ENCODE results near the gene ZFYVE28.

Gene ZFYVE28

GRCh38 chr4:2451821-2452785 lies 33.7 kb upstream of the ZFYVE28 start:
- TF ChIP-seq, protein P1, sequence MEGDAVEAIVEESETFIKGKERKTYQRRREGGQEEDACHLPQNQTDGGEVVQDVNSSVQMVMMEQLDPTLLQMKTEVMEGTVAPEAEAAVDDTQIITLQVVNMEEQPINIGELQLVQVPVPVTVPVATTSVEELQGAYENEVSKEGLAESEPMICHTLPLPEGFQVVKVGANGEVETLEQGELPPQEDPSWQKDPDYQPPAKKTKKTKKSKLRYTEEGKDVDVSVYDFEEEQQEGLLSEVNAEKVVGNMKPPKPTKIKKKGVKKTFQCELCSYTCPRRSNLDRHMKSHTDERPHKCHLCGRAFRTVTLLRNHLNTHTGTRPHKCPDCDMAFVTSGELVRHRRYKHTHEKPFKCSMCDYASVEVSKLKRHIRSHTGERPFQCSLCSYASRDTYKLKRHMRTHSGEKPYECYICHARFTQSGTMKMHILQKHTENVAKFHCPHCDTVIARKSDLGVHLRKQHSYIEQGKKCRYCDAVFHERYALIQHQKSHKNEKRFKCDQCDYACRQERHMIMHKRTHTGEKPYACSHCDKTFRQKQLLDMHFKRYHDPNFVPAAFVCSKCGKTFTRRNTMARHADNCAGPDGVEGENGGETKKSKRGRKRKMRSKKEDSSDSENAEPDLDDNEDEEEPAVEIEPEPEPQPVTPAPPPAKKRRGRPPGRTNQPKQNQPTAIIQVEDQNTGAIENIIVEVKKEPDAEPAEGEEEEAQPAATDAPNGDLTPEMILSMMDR (IDR thresholded peaks at IDR 0.05) = no peak
- no peaks in the 10 kb centered on the region for H3K27me3 ChIP-seq
- H3K36me3 ChIP-seq = no peaks in the 10 kb centered on the region
- H3K9me3 ChIP-seq = no peaks in the 10 kb centered on the region
- H3K27ac ChIP-seq = no peak overlapping the region
- no peak overlapping the region for H3K4me3 ChIP-seq (ENCODE audit: low read depth in 1 of 2, low read length in 1 of 2)
- H3K4me1 ChIP-seq (ENCODE audit: control insufficient read depth in 1 of 2, insufficient read depth in 1 of 2, low read depth in 1 of 2, low read length in 1 of 2) = no peaks in the 10 kb centered on the region

DNA sequence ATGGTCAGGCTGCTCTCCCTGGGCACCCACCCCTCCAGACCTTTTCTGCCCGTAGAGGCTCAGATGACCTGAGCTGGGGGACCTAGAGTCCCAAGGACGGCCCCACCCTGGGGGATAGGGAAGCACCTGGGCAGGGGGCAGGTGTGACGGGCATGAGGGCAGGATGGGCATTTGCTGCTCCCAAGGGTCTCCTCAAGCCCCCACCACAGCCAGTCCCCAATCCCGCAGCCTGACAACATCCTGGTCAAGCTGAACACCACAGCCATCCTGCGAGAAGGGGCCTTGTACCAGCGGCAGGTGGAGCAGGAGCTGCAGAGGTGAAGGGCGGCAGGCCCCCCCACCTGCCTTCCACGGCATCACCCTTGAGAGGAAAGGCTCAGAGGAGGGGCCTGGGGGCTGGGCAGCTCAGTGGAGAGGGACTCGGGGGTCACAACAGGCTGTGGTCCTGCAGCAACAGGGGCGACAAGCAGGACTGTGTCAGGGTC lies 32.6 kb upstream of the ZFYVE28 start:
- H3K4me1 ChIP-seq (ENCODE audit: control insufficient read depth in 1 of 2, insufficient read depth in 1 of 2, low read depth in 1 of 2, low read length in 1 of 2) = no peaks in the 10 kb centered on the region
- no peaks in the 10 kb centered on the region for H3K36me3 ChIP-seq
- no peaks in the 10 kb centered on the region for H3K27me3 ChIP-seq
- H3K27ac ChIP-seq = no peak overlapping the region
- TF ChIP-seq, protein P1 (IDR thresholded peaks at IDR 0.05) = no peak
- no peak overlapping the region for H3K4me3 ChIP-seq (ENCODE audit: low read depth in 1 of 2, low read length in 1 of 2)
- H3K9me3 ChIP-seq = no peaks in the 10 kb centered on the region

GRCh38 chr4:2450394-2451035 lies 32.1 kb upstream of the ZFYVE28 start:
- TF ChIP-seq, protein P1 (IDR thresholded peaks at IDR 0.05) = no peak

GRCh38 chr4:2449511-2450392 lies 31.3 kb upstream of the ZFYVE28 start:
- Histone ChIP-seq H3K36me3 (no peaks in the 10 kb centered on the region), H3K4me1 (ENCODE audit: control insufficient read depth in 1 of 2, insufficient read depth in 1 of 2, low read depth in 1 of 2, low read length in 1 of 2) (no peaks in the 10 kb centered on the region), H3K9me3 (no peaks in the 10 kb centered on the region), H3K4me3 (ENCODE audit: low read depth in 1 of 2, low read length in 1 of 2) (no peak overlapping the region), H3K27ac (no peak overlapping the region), H3K27me3 (no peaks in the 10 kb centered on the region)
- TF ChIP-seq, protein P1 (IDR thresholded peaks at IDR 0.05) = no peak

More at GRCh38 chr4:2450394-2451035, 32.1 kb upstream of the ZFYVE28 start:
- Histone ChIP-seq H3K4me1 (ENCODE audit: control insufficient read depth in 1 of 2, insufficient read depth in 1 of 2, low read depth in 1 of 2, low read length in 1 of 2) (no peaks in the 10 kb centered on the region), H3K27ac (no peak overlapping the region), H3K27me3 (no peaks in the 10 kb centered on the region), H3K36me3 (no peaks in the 10 kb centered on the region), H3K9me3 (no peaks in the 10 kb centered on the region), H3K4me3 (ENCODE audit: low read depth in 1 of 2, low read length in 1 of 2) (no peak overlapping the region)

DNA sequence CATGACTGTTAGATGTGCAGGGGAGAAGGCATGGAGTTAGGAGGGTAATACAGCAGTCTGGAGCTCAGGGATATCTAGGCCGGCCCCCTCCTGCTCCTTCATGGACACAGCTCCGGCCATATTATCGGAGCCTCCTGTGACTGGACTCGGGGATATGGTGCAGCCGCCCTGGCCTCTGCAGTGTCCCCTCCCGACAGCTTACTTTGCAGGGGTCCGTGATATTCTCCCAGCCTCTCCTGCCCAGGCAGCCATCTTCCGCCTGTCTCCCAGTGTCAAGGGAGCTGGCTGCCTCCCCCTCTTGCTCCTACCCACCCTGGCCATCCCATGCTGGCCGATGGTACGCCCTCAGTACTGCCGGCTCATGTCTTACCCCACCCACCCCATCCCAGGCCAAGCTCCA lies 30.6 kb upstream of the ZFYVE28 start:
- Histone ChIP-seq H3K4me3 (ENCODE audit: low read depth in 1 of 2, low read length in 1 of 2) (no peak overlapping the region), H3K27ac (no peak overlapping the region), H3K27me3 (no peaks in the 10 kb centered on the region), H3K4me1 (ENCODE audit: control insufficient read depth in 1 of 2, insufficient read depth in 1 of 2, low read depth in 1 of 2, low read length in 1 of 2) (no peaks in the 10 kb centered on the region), H3K36me3 (no peaks in the 10 kb centered on the region), H3K9me3 (no peaks in the 10 kb centered on the region)
- TF ChIP-seq, protein P1 (IDR thresholded peaks at IDR 0.05) = no peak

Data from neutrophil (primary cell).